OCI-LY7 (cell line): ENCODE data around the gene AGPAT3.

ENCODE experiments used
- EZH2phosphoT487 ChIP-seq: fragments of 200-600 bp; sonication (generic); IDR thresholded peaks from 2 replicates; pipeline ENCODE4 v1.6.1; 2018; ENCODE audit warnings: low read depth, borderline replicate concordance, mild to moderate bottlenecking, mixed run types, antibody characterized with exemption, low read length, moderate library complexity, mixed read lengths
- TF ChIP-seq, protein P1 (sequence below): fragments of 200-600 bp; sonication (generic); conservative IDR thresholded peaks from 2 replicates; pipeline ENCODE4 v1.5.1; 2014; ENCODE audit warnings: mild to moderate bottlenecking, antibody characterized with exemption, low read length, moderate library complexity, mixed read lengths

GRCh38 chr21:43981871-43982210, 116.8 kb downstream of the AGPAT3 start:
- TF ChIP-seq, protein P1, sequence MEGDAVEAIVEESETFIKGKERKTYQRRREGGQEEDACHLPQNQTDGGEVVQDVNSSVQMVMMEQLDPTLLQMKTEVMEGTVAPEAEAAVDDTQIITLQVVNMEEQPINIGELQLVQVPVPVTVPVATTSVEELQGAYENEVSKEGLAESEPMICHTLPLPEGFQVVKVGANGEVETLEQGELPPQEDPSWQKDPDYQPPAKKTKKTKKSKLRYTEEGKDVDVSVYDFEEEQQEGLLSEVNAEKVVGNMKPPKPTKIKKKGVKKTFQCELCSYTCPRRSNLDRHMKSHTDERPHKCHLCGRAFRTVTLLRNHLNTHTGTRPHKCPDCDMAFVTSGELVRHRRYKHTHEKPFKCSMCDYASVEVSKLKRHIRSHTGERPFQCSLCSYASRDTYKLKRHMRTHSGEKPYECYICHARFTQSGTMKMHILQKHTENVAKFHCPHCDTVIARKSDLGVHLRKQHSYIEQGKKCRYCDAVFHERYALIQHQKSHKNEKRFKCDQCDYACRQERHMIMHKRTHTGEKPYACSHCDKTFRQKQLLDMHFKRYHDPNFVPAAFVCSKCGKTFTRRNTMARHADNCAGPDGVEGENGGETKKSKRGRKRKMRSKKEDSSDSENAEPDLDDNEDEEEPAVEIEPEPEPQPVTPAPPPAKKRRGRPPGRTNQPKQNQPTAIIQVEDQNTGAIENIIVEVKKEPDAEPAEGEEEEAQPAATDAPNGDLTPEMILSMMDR, result no peak
- no peak for TF ChIP-seq EZH2phosphoT487
